Measurements from ENCODE around the gene YAE1.

- no peak for TF ChIP-seq CTCF (IDR thresholded peaks at IDR 0.05)
- no peak for TF ChIP-seq POLR2AphosphoS5 (IDR thresholded peaks at IDR 0.05)
- no peak for TF ChIP-seq POLR2A (IDR thresholded peaks at IDR 0.05)
Measured at GRCh38 chr7:39539816-39540215, 26.4 kb upstream of the YAE1 start.
